SH-SY5Y (cell line): Measurements from ENCODE around the gene STYXL1.

ENCODE experiments used
- GATA2 ChIP-seq: IDR thresholded peaks from 2 replicates; pipeline ENCODE4 v1.6.1; 2011; ENCODE audit warnings: mild to moderate bottlenecking, low read depth, low read length
- GATA3 ChIP-seq: IDR thresholded peaks from 2 replicates; pipeline ENCODE4 v1.6.1; 2011; ENCODE audit warnings: low read depth, mild to moderate bottlenecking, low read length, moderate library complexity

DNA sequence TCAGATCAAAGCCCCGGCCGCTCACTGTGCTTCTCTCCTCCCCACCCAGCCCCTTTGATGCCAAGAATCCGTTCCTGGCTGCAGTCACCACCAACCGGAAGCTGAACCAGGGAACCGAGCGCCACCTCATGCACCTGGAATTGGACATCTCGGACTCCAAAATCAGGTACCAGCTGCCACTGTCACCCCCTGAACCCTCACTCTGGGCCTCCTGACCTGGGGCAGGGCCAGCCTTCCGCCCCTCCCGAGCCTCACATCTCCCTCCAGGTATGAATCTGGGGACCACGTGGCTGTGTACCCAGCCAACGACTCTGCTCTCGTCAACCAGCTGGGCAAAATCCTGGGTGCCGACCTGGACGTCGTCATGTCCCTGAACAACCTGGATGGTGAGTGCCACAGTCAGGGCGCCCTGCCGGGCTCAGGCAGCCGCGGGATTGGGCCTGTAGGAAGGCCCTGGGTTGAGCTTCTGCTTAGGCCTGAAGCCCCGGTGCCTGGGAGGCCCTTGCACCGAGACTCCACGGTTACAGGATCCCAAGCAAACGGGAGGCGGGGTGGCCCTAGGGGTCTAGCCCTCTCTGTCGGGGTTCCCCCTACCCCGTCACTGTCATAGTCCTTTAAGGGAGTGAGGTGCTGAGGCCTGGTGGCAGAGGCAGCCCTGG, 64.2 kb downstream of the STYXL1 start:
- TF ChIP-seq GATA2 (no peak), GATA3 (no peak)
